ENCODE results near the gene TRPM5.

TRPM5 gene

DNA sequence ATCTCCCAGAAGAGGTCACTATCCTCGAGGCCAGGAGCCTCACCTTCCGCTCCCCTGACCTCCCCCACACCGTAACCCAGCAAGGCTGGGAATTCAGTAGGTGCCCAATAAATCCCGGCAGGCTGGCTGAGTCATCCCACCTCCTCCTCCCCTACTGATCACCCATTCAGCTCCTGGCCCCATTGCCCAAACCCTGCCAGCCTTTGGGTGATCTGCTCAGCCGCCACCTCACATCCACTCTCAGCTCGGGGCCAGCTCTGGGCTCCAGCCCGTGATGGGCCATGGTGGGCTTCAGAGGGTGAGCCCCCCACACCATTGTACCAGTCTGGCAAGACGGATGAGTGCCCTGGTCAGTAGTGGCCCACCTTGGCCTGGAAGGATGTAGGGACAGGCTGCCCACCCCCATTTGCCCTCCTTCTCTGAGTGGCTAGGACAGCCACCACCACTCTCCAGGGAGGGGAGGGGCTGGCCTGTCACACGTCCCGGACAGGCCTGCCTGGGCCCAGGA, 8.2 kb downstream of the TRPM5 start:
- no peak for DNase-seq

DNA sequence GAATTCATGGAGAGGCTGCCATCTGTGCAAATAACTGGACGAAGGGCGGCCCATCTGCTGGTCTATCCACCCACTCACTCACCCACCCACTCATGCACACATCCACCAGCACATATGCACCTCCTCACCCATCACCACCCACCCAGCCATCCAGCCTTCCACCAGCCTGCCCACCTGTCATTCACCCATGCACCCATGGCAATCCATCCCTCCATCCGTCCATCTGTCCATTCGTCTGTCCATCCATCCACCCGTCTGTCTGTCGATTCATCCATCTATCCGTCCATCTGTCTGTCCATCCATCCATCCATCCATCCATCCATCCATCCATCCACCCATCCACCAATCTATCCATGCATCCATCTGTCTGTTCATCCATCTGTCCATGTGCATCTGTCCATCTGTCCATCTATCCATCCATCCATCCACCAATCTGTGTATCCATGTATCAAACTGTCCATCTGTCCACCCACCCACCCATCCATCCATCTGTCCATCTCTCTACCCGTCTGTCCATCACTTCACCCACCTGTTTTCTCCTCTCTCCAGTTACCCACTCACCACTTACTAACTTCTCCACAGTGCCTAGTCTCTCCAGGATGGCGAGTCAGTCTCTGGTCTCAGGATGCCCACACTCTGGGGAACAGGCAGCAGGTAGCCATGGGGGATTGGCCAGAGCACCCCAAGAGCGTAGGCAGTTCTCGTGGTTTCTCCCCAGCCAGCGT, 8.9 kb downstream of the TRPM5 start:
- DNase-seq: no peak

DNA sequence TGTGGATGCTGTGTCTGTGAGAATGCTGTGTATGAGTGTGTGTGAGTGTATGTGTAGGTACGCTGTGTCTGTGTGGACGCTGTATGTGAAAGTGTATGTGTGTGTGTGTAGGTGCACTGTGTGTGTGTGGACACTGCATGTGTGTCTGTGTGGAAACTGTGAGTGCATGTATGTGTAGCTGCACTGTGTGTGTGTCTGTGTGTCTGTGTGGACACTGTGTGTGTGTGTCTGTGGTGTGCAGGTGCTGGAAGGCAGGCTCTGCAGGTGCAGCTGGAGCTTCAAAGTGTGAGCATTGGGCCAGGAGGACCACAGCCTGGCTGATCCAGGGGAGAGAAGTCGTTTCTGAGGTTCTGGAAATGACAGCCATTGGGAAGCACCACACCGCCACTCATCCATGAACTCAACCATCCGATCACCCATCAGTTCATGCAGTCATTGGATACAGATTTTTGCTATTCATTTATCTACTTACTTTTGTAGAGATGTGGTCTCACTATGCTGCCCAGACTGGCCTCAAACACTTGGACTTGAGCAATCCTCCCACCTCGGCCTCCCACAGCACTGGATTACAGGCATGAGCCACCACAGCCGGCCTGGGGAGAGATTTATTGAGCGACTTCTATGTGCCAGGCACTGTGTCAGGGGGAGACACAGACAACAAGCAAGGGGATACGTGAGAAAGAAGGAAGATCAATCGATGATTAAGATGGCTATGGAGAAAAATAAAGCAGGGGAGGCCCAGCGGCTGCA, 9.6 kb downstream of the TRPM5 start:
- DNase-seq: no peak

DNA sequence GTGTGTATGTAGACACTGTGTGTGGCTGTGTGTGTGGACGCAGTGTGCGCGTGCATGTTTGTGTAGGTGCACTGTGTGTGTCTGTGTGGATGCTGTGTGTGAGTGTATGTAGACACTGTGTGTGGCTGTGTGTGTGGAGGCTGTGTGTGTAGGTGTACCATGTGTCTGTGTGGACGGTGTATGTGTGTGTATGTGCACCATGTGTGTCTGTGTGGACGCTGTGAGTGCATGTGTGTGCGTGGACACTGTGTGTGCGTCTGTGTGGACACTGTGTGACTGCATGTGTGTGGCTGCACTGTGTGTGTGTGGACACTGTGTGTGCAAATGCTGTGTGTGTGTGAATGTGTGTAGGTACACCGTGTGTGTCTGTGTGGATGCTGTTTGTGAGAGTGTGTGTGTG, 10.3 kb downstream of the TRPM5 start:
- DNase-seq: no peak

DNA sequence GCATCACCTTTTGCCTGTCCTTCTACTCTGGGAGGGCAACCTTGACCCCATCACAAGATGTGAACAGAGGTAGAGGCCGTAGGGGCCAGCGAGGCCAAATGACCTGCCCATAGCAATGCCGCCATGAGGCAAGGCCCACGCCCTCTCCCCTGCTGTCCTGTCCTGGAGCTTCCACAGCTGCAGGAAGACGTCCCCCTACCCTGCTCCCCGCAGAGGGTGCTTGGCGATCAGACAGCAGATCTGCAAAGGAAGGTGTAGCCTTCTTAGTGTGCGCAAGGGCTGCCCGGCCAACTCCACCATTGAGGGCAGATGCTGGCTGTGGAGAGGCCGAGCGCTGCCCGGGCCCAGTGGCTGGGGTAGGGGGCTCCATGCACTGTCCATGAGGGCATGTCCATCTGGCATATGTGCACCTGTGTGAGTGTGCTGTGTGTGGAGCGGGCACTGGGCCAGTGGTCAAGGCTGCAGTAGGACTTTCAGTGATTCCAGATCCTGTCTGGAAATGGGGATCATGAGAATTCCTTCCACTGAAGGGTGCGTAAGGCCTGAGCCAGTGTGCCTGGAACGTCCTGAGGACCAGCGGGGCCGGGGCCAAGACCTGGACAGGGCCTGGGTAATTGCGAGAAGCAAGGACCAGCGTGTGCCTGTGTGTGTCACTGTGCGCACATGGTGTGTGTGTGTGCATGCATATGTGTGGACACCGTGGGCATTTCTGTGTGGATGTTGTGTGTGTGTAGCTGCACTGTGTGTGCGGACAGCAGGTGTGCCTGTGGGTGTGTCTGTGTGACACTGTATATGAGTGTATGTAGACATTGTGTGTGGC, 11.0 kb downstream of the TRPM5 start:
- no peak for DNase-seq

DNA sequence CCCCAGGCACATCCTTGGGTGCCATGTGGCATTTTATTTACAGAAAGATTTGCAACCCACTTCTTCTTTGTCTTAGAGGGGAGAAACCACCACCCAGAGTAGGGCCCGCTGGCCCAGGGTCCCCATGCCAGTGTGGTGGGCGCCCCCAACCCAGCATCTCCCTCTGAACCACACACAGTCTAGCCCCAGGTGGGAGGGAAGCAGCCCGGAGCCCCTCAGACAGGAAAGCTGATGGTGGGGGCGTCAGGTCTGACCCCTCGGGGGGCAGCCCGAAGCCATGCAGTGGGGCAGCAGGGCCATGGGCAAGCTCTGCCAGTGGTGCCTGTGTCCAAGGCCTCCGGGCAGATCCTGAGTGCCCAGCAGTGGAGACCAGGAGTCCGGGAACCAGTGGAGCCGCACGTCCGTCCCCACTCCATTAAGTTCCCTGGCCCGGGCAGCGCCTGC, 11.7 kb downstream of the TRPM5 start:
- DNase-seq: no peak

DNA sequence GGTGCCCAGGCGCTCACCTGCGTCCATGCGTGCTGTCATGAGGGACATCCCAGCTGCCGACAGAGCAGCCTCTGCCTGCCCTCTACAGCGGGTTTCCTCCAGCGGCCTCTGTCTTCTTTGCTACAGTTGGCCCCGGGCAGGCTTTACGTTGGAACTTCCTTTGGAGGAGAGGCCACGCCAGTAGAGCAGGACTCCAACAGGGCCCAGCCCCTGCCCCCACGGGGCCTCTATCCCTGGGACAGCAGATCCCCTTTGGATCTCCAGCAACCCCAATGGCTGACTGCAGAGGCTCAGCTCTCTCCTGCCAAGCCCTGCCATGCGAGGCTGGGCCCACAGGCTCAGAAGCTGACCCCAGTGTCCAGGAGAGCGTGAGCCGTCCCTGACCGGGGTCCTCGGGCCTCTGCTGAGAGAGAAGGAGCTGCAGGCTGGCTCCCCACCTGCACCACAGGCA, 12.1 kb downstream of the TRPM5 start:
- no peak for DNase-seq

DNA sequence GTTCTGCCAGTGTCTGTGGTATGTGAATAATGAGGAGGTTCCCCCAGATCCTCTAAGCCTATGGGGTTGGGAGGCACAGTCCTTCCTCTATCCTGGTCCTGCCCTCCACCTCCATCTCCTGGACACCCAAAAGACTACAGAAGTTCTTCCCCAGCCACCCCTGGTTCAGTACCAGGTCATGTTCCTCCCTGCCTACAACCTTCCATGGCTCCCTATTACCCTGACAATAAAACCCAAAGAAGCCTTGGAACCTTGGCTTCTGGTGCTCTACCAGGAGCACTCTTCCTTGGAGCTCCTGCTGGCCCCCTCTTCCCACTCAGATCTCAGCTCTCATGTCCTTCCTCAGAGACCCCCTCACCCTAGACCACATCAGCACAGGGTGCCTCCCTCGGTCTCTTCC, 12.9 kb downstream of the TRPM5 start:
- DNase-seq: no peak

DNA sequence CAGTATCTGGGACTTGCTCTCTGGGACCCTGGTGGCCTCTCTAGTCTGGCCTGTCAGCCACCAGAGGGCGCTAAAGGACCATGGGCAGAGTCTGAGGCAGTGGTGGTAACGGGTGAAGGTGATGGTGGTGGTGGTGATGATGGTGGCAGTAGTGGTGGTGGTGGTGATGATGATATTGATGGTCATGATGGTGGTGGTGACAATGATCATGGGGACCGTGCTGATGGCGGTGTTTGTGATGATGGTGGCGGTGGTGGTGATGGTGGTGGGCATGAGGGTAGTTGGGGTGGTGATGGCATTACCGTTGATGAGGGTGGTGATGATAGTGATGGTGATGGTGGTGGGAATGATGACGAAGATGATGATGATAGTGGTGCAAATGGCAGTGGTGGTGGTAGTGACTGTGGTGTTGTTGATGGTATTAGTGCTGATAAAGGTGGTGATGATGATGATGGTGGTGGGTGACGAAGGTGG, 16.0 kb downstream of the TRPM5 start:
- DNase-seq: peak; percentile 88

DNA sequence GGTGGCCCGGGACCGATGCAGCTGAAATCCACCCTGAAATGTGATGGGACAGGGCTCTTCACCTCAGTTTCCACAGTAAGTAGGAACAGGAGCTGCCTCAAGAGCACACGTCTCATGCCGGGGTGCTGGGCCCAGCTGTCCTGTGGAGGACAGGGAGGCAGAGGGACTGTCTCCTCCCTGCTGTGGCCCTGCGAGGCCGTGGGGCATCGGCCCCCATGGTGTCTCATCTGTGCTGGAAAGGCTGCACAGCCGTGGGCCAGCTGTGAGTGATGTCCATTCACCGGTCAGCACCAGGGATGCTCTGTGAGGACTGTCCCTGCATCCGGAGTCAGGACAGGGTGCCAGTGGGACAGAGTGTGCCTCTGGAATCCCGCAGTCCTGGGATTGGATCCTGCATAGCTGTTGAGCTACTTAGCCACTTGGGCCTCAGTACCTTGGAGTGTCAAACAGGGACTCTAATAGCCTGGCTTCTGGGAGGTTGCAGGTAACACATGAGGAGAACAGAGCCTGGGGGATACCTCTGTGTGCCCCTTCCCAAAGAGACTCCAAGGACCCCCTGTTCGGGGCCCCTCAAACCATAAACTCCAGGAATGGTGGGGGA, 16.5 kb downstream of the TRPM5 start:
- DNase-seq: no peak

DNA sequence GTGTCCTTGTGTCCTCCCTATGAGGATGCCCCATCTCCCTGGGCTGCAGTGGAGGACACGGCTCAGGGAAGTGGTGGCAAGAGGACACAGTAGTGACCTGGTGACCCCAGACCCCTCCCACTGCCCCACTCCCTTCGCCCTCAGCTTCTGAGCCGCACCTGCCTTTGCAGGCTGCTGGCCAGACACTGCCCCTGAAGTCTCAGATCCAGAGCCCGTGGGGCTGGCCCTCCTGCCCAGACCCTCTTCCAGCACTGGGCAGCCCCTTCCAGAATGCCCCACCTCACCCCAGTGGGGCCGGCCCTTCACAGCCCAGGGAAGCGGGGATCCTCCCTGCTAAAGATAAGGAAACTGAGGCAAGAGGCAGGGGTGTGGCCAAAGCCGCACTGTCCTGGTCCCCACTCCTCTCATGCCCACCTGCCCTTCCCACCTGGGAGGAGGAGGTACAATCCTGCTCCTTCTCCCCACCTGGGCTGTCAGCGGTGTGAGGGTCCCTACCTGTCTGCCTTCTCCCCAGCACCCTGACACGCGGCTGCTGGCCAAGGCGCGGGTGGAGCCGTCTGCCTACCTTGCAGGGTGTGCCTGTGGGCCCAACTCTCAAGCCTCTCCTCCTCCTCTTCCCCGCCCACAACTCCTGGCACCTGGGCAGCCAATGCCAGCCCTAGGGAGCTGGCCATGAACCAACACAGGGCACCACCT, 17.3 kb downstream of the TRPM5 start:
- no peak for DNase-seq

DNA sequence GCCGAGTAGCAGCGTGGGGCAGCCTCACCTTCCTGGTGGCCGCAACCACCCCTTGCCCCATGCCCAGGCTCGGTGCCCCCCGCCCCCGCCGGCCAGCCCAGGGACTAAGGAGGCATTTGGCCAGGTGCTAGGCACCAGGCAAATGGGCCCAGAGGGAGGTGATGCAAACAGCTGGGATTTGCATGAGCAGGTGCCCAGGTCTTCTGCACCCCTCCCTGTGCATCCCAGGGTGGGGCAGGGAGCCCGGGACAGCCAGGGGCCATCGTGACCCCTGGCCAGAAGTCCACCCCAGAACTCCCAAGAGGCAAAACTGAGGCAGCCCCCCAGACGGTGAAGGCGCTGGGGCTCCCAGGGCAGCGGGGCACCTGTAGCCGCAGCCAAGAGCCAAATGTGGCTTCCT, 18.1 kb downstream of the TRPM5 start:
- DNase-seq: no peak

DNA sequence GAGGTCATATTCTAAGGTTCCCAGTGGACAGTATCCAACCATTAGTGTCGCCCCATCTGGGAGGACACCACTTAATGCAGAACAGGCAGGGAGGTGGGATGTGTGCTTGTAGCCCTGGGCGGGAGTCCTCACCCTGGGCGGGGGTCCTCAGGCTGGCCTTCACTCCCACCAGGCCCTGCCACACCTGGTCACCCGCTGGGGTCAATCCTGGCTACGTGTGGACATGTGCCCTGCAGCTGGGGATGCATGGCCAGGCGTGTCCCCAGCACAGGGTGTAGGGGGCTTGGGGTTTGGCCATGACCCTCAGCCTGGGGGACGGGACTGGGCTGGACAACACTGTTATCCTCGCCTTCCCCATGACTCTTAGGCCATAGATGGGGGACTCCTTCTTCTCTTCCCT, 18.8 kb downstream of the TRPM5 start:
- no peak for DNase-seq

DNA sequence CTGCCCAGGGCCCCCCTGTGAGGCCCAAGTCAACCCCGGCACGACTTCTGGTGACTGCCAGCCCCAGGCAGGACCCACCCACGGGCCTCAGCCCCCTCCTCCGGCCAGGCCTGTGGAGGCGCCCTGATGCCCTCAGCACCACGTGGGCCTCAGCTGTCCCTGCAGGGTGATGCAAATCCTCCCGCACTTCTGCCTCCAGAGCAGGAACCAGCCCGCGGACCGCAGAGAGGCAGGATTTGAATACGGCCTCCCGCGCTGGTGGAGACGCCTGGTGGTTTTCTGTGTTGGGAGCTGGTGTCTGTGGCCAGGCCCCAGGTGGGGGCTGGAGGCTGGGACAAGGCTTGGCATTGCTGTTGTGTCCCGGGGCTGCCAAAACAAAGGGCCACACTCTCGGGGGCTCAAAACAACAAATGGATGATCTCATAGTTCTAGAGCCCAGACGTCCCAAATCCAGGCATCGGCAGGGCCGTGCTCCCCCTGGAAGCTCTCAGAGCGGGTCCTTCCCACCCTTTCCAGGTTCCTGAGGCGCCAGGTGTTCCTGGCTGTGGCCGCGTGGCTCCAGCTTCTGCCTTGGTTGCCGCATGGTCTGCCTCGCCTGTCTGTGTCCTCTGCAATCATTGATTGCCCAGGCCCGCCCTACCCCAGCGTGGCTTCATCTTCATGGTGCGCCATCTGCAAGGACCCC, 19.4 kb downstream of the TRPM5 start:
- DNase-seq: no peak

DNA sequence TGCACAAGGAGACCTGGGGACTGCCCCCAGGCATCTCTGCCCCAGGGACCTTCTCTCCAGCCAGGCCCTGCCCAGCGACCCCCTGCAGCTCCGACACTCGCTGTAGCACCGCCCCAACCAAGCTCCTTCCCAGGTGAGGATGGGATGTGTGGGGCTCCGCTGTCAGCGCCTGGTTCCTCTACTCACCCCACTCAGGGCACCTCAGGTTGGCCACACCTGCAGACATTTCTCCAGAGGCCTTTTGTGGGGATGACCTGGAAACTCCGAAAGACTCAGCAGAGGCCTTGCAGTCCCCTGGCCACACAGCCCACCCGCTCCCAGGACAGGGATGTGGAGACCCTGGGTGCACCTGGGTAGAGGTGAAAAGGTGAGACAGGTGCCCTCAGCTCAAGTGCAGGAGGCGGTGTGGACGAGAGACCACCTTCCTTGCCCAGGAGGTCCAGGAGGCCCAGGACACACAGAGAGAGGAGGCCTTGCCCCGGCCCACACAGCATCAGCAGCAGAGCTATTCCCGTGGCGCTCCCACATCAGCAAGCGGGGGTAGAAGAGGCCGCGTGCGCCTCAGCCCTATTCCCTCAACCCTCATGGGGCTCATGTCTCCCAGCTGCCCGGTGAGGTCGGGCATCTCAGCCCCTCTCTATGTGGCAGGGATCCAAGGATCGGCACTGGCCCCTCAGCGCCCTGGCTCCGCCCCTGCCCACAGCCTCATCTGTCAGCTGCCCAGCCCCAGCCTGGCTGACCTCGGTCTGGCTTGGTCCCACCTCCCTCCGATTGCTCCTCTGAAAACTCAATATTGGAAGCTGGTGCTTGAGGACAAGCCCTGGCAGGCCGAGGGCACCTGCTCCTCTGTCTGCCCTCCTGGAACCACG, 20.9 kb downstream of the TRPM5 start:
- DNase-seq: no peak

DNA sequence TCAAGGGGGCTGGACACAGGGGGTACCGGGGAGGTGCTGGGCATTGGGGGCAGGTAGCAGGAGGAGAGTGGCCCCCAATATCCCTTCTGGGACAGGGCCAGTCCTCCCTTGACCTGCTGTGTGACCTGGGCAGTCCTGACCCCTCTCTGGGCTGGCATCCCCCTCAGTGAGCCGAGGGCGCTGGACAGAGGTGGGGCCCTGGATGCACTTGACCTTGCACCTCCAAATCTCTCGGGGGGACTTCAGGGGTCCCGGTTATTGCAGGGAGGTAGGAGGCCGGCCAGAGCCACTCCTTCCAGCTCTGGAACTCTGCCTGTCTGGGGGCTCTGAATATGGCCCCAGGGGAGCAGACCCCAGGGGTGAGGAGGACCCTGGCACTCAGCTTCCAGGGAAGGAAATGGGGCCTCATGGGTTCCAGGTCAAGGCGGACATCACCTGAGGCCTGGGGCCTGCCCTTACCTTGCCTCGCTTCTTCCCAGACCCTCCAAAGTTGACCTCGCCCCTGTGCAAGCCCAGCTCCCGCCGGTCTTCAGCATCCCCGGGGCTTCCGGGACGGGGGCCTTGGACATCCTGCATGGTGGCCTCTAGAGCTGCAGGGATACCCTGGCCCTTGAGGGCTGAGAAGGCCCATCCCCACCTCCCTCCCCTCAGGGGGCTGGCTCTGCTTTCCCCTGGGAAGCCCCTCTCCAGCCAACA, 21.7 kb downstream of the TRPM5 start:
- DNase-seq: no peak

DNA sequence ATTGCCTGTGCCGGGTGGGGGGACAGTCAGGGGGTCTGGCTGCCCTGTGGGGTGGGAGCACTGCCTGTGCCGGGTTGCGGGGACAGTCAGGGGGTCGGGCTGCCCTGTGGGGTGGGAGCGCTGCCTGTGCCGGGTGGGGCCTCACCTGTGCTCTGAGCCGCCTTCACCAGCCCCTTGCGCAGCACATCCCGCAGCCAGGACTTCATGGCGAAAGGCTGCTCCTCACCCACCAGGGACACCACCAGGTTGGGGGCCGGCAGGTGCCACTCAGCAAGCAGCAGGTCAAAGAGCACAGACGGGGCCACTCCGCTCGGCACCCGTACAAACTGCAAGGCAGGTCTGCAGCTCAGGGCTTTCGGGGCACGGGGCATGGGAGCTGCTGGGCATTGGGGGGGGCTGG, 22.3 kb downstream of the TRPM5 start:
- no peak for DNase-seq

DNA sequence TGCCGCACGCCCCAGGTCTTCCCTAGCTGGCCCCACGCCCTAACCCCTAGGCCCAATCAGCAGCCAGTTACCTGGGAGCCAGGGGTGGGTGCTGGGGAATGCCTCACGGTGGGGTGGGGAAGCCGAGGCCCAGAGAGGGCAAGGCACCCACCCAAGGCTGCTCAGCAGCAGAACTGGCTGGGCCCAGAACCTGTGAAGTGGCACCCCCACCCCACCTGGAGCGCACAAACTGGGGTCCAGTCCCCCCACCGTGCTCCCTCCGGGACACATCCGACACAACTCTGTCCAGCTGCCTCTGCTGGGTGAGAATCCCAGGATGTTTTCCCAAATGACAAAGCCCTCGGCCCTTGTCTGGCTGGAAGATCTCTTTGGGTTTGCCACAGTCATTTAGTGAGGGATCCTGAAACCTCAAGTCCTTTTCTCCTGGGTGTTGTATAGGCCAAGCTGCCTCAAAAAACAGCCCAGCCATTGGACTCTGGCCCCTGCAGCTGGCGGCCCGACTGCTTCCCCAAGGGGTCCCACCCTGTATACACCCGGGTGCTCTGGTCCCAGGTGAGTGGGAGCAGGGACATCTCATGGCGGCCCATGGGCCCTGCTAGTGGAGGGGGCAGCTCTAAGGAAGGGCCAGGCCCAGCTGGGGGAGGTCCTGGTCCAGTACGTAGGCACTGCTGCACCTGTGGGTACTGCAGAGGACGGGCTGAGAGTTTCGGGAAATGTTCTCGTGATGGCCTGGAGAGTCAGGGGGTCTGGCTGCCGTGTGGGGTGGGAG, 22.9 kb downstream of the TRPM5 start:
- no peak for DNase-seq

Data from activated T-cell treated with anti-CD3 and anti-CD28 coated beads for 4 hours (primary cell).